Nephron progenitor cell (in vitro differentiated cells): ENCODE results near the gene LSM2.
"Not testable (repeated sequence)": the region's sequence is repeated elsewhere in the genome, so short reads cannot be mapped to it uniquely, and the experiment has no call there.

Experiments used
- DNase-seq: peaks from one replicate; pipeline ENCODE4 v3.0.0; 2021
- H3K27ac Mint-ChIP-seq: 2 replicates; pipeline ENCODE4 v1.8.0; 2021; ENCODE audit warnings: mild to moderate bottlenecking, moderate library complexity, mixed read lengths
- H3K27me3 Mint-ChIP-seq: 2 replicates; pipeline ENCODE4 v1.8.0; 2021; ENCODE audit warnings: mild to moderate bottlenecking, low read depth, mixed read lengths; ENCODE audit not compliant: poor library complexity
- H3K36me3 Mint-ChIP-seq: 2 replicates; pipeline ENCODE4 v1.8.0; 2021; ENCODE audit warnings: low read depth, mixed read lengths
- H3K4me1 Mint-ChIP-seq: 2 replicates; pipeline ENCODE4 v1.8.0; 2021; ENCODE audit warnings: mixed read lengths
- H3K4me3 Mint-ChIP-seq: 2 replicates; pipeline ENCODE4 v1.8.0; 2021; ENCODE audit warnings: mild to moderate bottlenecking, moderate library complexity, mixed read lengths
- H3K9me3 Mint-ChIP-seq: 2 replicates; pipeline ENCODE4 v1.8.0; 2021; ENCODE audit warnings: mild to moderate bottlenecking, moderate library complexity, mixed read lengths
- CTCF ChIP-seq: fragments of 200-600 bp; sonication (generic); IDR thresholded peaks from 2 replicates; pipeline ENCODE4 v1.5.0; 2021; ENCODE audit warnings: antibody characterized with exemption

LSM2 gene

GRCh38 chr6:31815025-31815838, 8.5 kb upstream of the LSM2 start, which contains the start of the genes HSPA1A and HSPA1L:
TSS of gene HSPA1A (plus strand) at chr6:31815543. CDS start at chr6:31815757, 214 bp downstream.
TSS of gene HSPA1L (minus strand) at chr6:31815283. CDS start at chr6:31811972, 3,311 bp downstream.
- Mint-ChIP-seq H3K4me3 (peak within 1 kb of the TSS; percentile 81), H3K27me3 (peaks cover 10% of the 10 kb centered on the region), H3K9me3 (peaks cover 35% of the 10 kb centered on the region), H3K4me1 (peaks cover 30% of the 10 kb centered on the region), H3K27ac (peak within 1 kb of the TSS; percentile 99), H3K36me3 (peaks cover 22% of the 10 kb centered on the region)
- TF ChIP-seq CTCF = no peak
- DNase-seq = peak; percentile 86

GRCh38 chr6:31814677-31815024, 7.9 kb upstream of the LSM2 start:
- H3K4me1 Mint-ChIP-seq = peaks cover 25% of the 10 kb centered on the region
- H3K9me3 Mint-ChIP-seq = peaks cover 31% of the 10 kb centered on the region
- peak overlapping the region; percentile 99 for H3K27ac Mint-ChIP-seq
- DNase-seq = peak; percentile 76
- peak overlapping the region; percentile 81 for H3K4me3 Mint-ChIP-seq
- peaks cover 22% of the 10 kb centered on the region for H3K36me3 Mint-ChIP-seq
- no peak for TF ChIP-seq CTCF
- peaks cover 6% of the 10 kb centered on the region for H3K27me3 Mint-ChIP-seq

GRCh38 chr6:31813465-31813849, 6.7 kb upstream of the LSM2 start:
- Mint-ChIP-seq H3K9me3 (peaks cover 22% of the 10 kb centered on the region), H3K36me3 (peaks cover 16% of the 10 kb centered on the region), H3K27ac (peak overlapping the region; percentile 86), H3K4me3 (no peak overlapping the region), H3K27me3 (peaks cover 6% of the 10 kb centered on the region), H3K4me1 (peaks cover 29% of the 10 kb centered on the region)
- no peak for TF ChIP-seq CTCF
- no peak for DNase-seq

- Mint-ChIP-seq H3K4me3 (no peak overlapping the region), H3K27me3 (peaks cover 6% of the 10 kb centered on the region), H3K27ac (no peak overlapping the region), H3K4me1 (peaks cover 29% of the 10 kb centered on the region), H3K9me3 (peaks cover 11% of the 10 kb centered on the region), H3K36me3 (peaks cover 6% of the 10 kb centered on the region)
- DNase-seq = no peak
- no peak for TF ChIP-seq CTCF
Observed at GRCh38 chr6:31811645-31812044, 4.9 kb upstream of the LSM2 start.

GRCh38 chr6:31808599-31808998, 1.8 kb upstream of the LSM2 start:
- H3K27me3 Mint-ChIP-seq, H3K9me3 Mint-ChIP-seq, H3K4me3 Mint-ChIP-seq, DNase-seq, H3K36me3 Mint-ChIP-seq, H3K27ac Mint-ChIP-seq: not testable (repeated sequence)
- peaks cover 22% of the 10 kb centered on the region for H3K4me1 Mint-ChIP-seq

GRCh38 chr6:31805939-31806469, 762 bp downstream of the LSM2 start:
- H3K36me3 Mint-ChIP-seq = peaks cover 14% of the 10 kb centered on the region
- H3K4me1 Mint-ChIP-seq = peaks cover 20% of the 10 kb centered on the region
- no peak for TF ChIP-seq CTCF
- peak overlapping the region; percentile 92 for H3K27ac Mint-ChIP-seq
- no peak for DNase-seq
- H3K27me3 Mint-ChIP-seq = no peaks in the 10 kb centered on the region
- H3K4me3 Mint-ChIP-seq = peak overlapping the region; percentile 97
- H3K9me3 Mint-ChIP-seq = no peaks in the 10 kb centered on the region

GRCh38 chr6:31801031-31801927, 5.5 kb downstream of the LSM2 start:
- not testable (repeated sequence) for H3K27me3 Mint-ChIP-seq, H3K27ac Mint-ChIP-seq, H3K4me1 Mint-ChIP-seq, DNase-seq, H3K4me3 Mint-ChIP-seq, H3K9me3 Mint-ChIP-seq
- peaks cover 23% of the 10 kb centered on the region for H3K36me3 Mint-ChIP-seq
